Measurements from ENCODE around the gene SAMM50. TPM values are rescaled to one million over a fixed set of nuclear protein-coding genes. Genes with fewer than 3 reads are reported as not detected.

SAMM50 gene
- total and polyA plus RNA-seq, 2 donors (not counting 3 experiments of a cell fraction or from before 2014, with no cell fraction given), result 42.9 to 56.2 TPM

DNA sequence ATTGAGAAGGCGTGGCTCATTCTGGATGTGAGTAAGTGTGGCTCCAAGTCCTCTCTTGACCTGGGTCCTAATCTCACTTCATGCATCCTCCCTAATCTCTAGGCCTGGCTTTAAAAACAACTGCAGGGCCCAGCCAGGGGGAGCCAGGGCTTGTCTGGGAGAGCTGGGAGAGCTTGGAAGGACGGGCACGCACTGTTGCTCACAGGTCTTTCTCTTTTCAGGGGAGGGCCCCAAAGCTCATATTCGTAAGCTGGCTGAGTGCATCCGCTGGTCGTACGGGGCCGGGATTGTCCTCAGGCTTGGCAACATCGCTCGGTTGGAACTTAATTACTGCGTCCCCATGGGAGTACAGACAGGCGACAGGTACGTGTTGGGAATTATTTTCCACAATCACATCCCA lies 34.8 kb downstream of the SAMM50 start:
- H3K79me2 ChIP-seq (ENCODE audit: control insufficient read depth, insufficient read depth, low read length), result peaks cover 2% of the 10 kb centered on the region
- no peaks in the 10 kb centered on the region for H3K27me3 ChIP-seq (ENCODE audit: control insufficient read depth in 2 of 2, insufficient read depth in 2 of 2, low read length in 2 of 2)
- dilution Hi-C loops (cut with MboI; ENCODE audit: extremely low pct_ligation_motif_present, low sequenced_read_pairs), result no loop called here
- intact Hi-C loops (cut with micrococcal nuclease), result loop anchor here (5.0 kb wide), 2 partner anchors 337 to 577 kb away; no protein-coding TSS in a partner anchor
- no peak overlapping the region for H3K4me3 ChIP-seq (replicated peaks in 1 of 3; ENCODE audit: insufficient read depth in 1 of 3, low read depth in 1 of 3, low read length in 3 of 3)
- no peak for TF ChIP-seq EZH2 (IDR thresholded peaks at IDR 0.05; ENCODE audit: borderline replicate concordance, low read depth, low read length, severe bottlenecking)
- ChIA-PET CTCF (interaction anchor here (1.2 to 10.3 kb wide), 3 partner anchors 44 to 636 kb away, joined by 3 to 640 read pairs (median 4); no protein-coding TSS in a partner anchor), POLR2A (no interaction called here)
- no peaks in the 10 kb centered on the region for H3K9me1 ChIP-seq (replicated peaks; ENCODE audit: control insufficient read depth, extremely low read depth, insufficient read depth, low read length)
- no peaks in the 10 kb centered on the region for H4K20me1 ChIP-seq (replicated peaks; ENCODE audit: control insufficient read depth, extremely low read depth, insufficient read depth, low read length)
- BruUV-seq (replicated peaks), result no TSS peak
- no peak for DNase-seq (ENCODE audit: low read depth, low spot score)
- H2AFZ ChIP-seq (ENCODE audit: low read depth, low read length), result no peak overlapping the region
- no peaks in the 10 kb centered on the region for H3K4me1 ChIP-seq (ENCODE audit: control insufficient read depth, extremely low read depth, insufficient read depth, low read length)
- H3K27ac ChIP-seq (ENCODE audit: insufficient read depth, low read depth, low read length), result no peak overlapping the region
- no peaks in the 10 kb centered on the region for H3K9me3 ChIP-seq (replicated peaks; ENCODE audit: control insufficient read depth, insufficient read depth, low read length)
- FAIRE-seq, result no peak
- no peak overlapping the region for H3K4me2 ChIP-seq (ENCODE audit: insufficient read depth, low read length)
- peaks cover 9 to 30% of the 10 kb centered on the region in 2 experiments for H3K36me3 ChIP-seq (ENCODE audit: control insufficient read depth in 2 of 2, extremely low read depth in 1 of 2, insufficient read depth in 2 of 2, low read length in 2 of 2)
- H3K9ac ChIP-seq (replicated peaks; ENCODE audit: extremely low read depth, insufficient read depth, low read length), result no peak overlapping the region

DNA sequence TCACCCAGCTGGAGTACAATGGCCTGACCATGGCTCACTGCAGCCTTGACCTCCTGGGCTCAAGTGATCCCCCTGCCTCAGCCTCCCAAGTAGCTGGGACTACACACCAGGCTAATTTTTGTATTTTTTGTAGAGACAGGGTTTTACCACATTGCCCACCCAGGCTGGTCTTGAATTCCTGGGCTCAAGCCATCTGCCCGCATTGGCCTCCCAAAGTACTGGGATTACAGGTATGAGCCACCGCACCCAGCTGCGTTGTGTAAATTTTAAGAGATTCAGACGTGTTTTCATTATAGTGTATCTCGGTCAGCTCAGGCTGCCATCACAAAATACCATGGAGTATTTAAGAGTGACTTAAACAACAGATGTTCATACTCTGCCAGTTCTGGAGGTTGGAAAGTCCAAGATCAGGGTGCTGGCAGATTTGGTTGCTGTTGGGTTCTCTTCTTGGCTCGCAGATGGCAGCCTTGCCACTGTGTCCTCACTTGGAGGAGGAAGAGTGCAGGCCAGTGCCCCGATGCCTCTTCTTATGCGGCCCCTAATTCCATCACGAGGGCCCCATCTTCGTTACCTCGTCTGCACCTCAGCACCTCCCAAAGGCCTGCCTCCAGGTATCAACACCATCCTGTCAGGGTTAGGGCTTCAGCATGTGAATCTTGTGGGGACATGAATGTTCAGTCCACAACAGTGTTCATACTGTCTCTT lies 36.2 kb downstream of the SAMM50 start:
- dilution Hi-C loops (cut with MboI; ENCODE audit: extremely low pct_ligation_motif_present, low sequenced_read_pairs), result no loop called here
- no peak overlapping the region for H3K27ac ChIP-seq (ENCODE audit: insufficient read depth, low read depth, low read length)
- no peaks in the 10 kb centered on the region for H3K9me1 ChIP-seq (replicated peaks; ENCODE audit: control insufficient read depth, extremely low read depth, insufficient read depth, low read length)
- no TSS peak for BruUV-seq (replicated peaks)
- intact Hi-C loops (cut with micrococcal nuclease), result loop anchor here (5.0 kb wide), 2 partner anchors 336 to 576 kb away; no protein-coding TSS in a partner anchor
- FAIRE-seq, result no peak
- H2AFZ ChIP-seq (ENCODE audit: low read depth, low read length), result no peak overlapping the region
- peaks cover 12 to 26% of the 10 kb centered on the region in 2 experiments for H3K36me3 ChIP-seq (ENCODE audit: control insufficient read depth in 2 of 2, extremely low read depth in 1 of 2, insufficient read depth in 2 of 2, low read length in 2 of 2)
- H3K9ac ChIP-seq (replicated peaks; ENCODE audit: extremely low read depth, insufficient read depth, low read length), result no peak overlapping the region
- H4K20me1 ChIP-seq (replicated peaks; ENCODE audit: control insufficient read depth, extremely low read depth, insufficient read depth, low read length), result no peaks in the 10 kb centered on the region
- DNase-seq (ENCODE audit: low read depth, low spot score), result no peak
- no peak overlapping the region for H3K4me3 ChIP-seq (replicated peaks in 1 of 3; ENCODE audit: insufficient read depth in 1 of 3, low read depth in 1 of 3, low read length in 3 of 3)
- H3K27me3 ChIP-seq (ENCODE audit: control insufficient read depth in 2 of 2, insufficient read depth in 2 of 2, low read length in 2 of 2), result no peaks in the 10 kb centered on the region
- H3K4me2 ChIP-seq (ENCODE audit: insufficient read depth, low read length), result no peak overlapping the region
- ChIA-PET POLR2A (no interaction called here), CTCF (interaction anchor here (1.2 to 10.3 kb wide), 2 partner anchors 94 to 634 kb away, joined by 4 to 640 read pairs; no protein-coding TSS in a partner anchor)
- H3K4me1 ChIP-seq (ENCODE audit: control insufficient read depth, extremely low read depth, insufficient read depth, low read length), result peaks cover 6% of the 10 kb centered on the region
- no peak for TF ChIP-seq GATA2 (IDR thresholded peaks at IDR 0.05; ENCODE audit: insufficient read depth, insufficient read length, low read depth, low read length)
- no peak for TF ChIP-seq FOS (IDR thresholded peaks at IDR 0.05; ENCODE audit: borderline replicate concordance, insufficient read depth, low read length)
- no peak for TF ChIP-seq EZH2 (IDR thresholded peaks at IDR 0.05; ENCODE audit: borderline replicate concordance, low read depth, low read length, severe bottlenecking)
- TF ChIP-seq, protein P1, sequence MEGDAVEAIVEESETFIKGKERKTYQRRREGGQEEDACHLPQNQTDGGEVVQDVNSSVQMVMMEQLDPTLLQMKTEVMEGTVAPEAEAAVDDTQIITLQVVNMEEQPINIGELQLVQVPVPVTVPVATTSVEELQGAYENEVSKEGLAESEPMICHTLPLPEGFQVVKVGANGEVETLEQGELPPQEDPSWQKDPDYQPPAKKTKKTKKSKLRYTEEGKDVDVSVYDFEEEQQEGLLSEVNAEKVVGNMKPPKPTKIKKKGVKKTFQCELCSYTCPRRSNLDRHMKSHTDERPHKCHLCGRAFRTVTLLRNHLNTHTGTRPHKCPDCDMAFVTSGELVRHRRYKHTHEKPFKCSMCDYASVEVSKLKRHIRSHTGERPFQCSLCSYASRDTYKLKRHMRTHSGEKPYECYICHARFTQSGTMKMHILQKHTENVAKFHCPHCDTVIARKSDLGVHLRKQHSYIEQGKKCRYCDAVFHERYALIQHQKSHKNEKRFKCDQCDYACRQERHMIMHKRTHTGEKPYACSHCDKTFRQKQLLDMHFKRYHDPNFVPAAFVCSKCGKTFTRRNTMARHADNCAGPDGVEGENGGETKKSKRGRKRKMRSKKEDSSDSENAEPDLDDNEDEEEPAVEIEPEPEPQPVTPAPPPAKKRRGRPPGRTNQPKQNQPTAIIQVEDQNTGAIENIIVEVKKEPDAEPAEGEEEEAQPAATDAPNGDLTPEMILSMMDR (IDR thresholded peaks at IDR 0.05; ENCODE audit: extremely low read depth in 1 of 2, insufficient read depth in 1 of 2, low read depth in 1 of 2, low read length in 2 of 2), result no peak
- TF ChIP-seq JUN (IDR thresholded peaks at IDR 0.05; ENCODE audit: borderline replicate concordance, insufficient read depth, insufficient read length, low read depth), result no peak
- TF ChIP-seq POLR2AphosphoS5 (IDR thresholded peaks at IDR 0.05; ENCODE audit: insufficient read depth, low read depth, low read length), result no peak
- no peaks in the 10 kb centered on the region for H3K9me3 ChIP-seq (replicated peaks; ENCODE audit: control insufficient read depth, insufficient read depth, low read length)
- peaks cover 3% of the 10 kb centered on the region for H3K79me2 ChIP-seq (ENCODE audit: control insufficient read depth, insufficient read depth, low read length)

Data from endothelial cell of umbilical vein (primary cell).